C4-2B (cell line): ENCODE results near the gene FBXO40.

Experiments used
- CTCF ChIP-seq: fragments of 450-650 bp; conservative IDR thresholded peaks from 2 replicates; pipeline ENCODE4 v1.5.1; 2017; ENCODE audit warnings: mild to moderate bottlenecking
- ZFX ChIP-seq: fragments of 450-650 bp; IDR thresholded peaks from 2 replicates; pipeline ENCODE4 v1.6.1; 2017

GRCh38 chr3:121595765-121596406 is 2.7 kb downstream of the FBXO40 start:
- TF ChIP-seq CTCF (no peak), ZFX (no peak)
